ENCODE measurements around the gene GJB6. TPM values are rescaled to one million over a fixed set of nuclear protein-coding genes. Genes with fewer than 3 reads are reported as not detected.

Gene GJB6
- not detected in 5 replicates for total RNA-seq (2022; extraction: Qiagen RNA extraction; ENCODE audit: low read depth)

DNA sequence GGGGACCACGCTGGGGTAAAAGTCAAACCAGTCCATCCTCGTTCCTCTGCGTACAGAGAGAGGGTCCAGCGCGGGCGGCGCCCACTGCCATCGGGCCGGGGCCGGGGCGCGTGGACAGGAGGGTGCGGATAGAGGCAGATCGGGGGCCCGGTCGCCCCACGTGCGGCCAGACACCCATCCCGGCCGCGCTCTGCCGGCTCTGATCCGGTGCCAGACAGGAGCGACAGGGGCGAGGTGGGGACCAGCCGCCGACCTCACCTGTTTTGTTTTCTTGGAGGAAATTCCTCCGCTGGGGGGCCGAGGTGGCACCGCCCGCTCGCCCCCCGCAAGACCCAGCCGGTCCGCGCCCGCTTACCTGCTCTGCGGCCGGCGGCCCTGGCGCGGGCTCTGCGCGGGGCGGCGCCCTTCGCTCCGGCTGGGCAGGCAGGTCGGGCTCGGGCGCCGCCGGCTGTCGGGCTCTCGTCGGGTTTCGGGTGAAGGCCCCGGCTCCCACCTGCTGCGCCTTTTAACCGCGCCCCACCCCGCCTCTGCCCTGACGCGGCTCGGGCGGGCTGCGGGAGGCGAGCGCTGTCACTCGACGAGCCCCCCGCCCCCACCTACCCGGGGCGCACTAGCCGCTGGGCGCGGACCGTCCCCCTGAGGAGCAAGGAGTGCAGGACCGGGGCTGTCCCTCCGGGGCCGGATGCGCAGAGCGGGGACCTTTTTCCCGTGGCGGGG lies at the start of gene GJB6:
TSS of gene GJB6 (minus strand) at position 481 of the 717 bp plus-strand sequence. CDS start 8,839 bp downstream, outside the sequence.

GRCh38 chr13:20192836-20193161 lies 39.3 kb downstream of the GJB6 start, which contains the start of gene GJB2:
Gene GJB2 (minus strand): TSS chr13:20192938. CDS start chr13:20189581, 3,357 bp downstream.

Other genes starting within 250 kb of the GJB6 start
- gene GJA3, start 71.3 kb downstream of the GJB6 start, total RNA-seq (2022; extraction: Qiagen RNA extraction; ENCODE audit: low read depth) = 0.77 to 1.2 TPM (median 0.98 TPM) in 5 replicates
- gene GJB2, start 39.4 kb downstream of the GJB6 start, total RNA-seq (2022; extraction: Qiagen RNA extraction; ENCODE audit: low read depth) = 0.53 to 1.1 TPM (median 0.69 TPM) in 5 replicates

Measured in A549 treated with RU486 at 1 μM for 4 hours (cell line).